ENCODE data around the gene SSBP2. TPM values are rescaled to one million over a fixed set of nuclear protein-coding genes. Genes with fewer than 3 reads are reported as not detected.

SSBP2 gene
- total RNA-seq, 4 donors from 2014 or later = 38.6 to 58.5 (median 51.8) TPM

DNA sequence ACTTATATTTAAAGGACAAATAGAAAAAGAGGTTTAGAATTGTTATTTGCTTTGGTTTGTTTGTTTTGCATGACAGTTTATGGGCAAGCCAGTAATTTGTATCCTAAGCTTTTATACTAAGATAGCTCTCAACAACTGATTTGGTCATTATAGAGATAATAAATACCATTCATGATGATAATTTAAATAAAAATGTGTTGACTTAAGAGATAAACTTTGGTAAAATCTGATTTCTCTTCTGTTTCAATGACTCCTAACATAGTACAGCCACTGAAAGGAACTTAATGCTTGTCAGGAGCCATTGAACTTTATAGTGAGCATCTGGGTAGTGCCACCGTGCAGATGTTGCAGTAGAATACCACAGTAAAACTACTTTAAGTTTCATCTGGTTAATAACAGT, 196.2 kb downstream of the SSBP2 start:
- H3K9me3 ChIP-seq = no peaks in the 10 kb centered on the region
- DNase-seq = no peak
- H3K27ac ChIP-seq = no peak overlapping the region
- H3K36me3 ChIP-seq = no peaks in the 10 kb centered on the region
- intact Hi-C loops (cut with DNase I) = no loop called here
- WGBS, 2 donors = 90 to 95% methylated on average over 1 of the region's 1 CpG
- H3K27me3 ChIP-seq = no peaks in the 10 kb centered on the region
- H3K4me1 ChIP-seq = peaks cover 0 to 9% of the 10 kb centered on the region in 2 donors
- H3K4me3 ChIP-seq (replicated peaks in 1 of 3) = no peak overlapping the region
- TF ChIP-seq, protein P1, sequence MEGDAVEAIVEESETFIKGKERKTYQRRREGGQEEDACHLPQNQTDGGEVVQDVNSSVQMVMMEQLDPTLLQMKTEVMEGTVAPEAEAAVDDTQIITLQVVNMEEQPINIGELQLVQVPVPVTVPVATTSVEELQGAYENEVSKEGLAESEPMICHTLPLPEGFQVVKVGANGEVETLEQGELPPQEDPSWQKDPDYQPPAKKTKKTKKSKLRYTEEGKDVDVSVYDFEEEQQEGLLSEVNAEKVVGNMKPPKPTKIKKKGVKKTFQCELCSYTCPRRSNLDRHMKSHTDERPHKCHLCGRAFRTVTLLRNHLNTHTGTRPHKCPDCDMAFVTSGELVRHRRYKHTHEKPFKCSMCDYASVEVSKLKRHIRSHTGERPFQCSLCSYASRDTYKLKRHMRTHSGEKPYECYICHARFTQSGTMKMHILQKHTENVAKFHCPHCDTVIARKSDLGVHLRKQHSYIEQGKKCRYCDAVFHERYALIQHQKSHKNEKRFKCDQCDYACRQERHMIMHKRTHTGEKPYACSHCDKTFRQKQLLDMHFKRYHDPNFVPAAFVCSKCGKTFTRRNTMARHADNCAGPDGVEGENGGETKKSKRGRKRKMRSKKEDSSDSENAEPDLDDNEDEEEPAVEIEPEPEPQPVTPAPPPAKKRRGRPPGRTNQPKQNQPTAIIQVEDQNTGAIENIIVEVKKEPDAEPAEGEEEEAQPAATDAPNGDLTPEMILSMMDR (IDR thresholded peaks at IDR 0.05) = no peak
- TF ChIP-seq POLR2A (IDR thresholded peaks at IDR 0.05) = no peak

DNA sequence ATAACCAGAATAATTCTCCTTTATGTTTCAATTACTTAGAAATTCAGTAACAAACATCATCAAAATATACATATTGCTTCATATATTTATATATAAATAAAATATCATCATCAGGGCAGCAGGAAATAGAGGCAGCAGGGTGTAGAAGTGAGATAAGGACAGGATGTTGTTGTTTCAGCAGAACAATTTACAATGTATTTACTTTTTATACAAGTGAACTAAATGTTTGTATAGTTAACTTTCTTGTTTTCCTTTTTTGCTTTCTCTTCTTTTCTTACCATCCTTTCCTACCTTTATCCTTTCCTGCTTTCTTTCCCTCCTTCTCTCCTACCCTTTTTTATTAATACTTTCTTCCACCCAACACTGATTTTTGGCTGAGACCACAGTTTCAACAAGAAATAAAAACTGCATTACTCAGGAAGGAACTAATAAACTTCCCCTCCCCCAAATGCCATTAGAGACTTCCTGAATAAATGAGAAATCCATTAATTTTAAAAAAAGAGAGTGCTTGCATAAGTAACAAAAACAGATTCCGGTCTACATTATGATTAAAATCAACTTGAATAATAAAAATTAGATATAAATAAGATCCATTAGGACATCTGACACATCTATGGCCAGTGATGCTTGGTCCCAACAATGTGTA, 197.2 kb downstream of the SSBP2 start:
- peaks cover 0 to 9% of the 10 kb centered on the region in 2 donors for H3K4me1 ChIP-seq
- H3K9me3 ChIP-seq = no peaks in the 10 kb centered on the region
- H3K4me3 ChIP-seq (replicated peaks in 1 of 3) = no peak overlapping the region
- H3K27me3 ChIP-seq = no peaks in the 10 kb centered on the region
- WGBS, 2 donors = 68 to 80% methylated on average over 1 of the region's 1 CpG
- TF ChIP-seq, protein P1 (IDR thresholded peaks at IDR 0.05) = no peak
- no peaks in the 10 kb centered on the region for H3K36me3 ChIP-seq
- no peak for DNase-seq
- no peak overlapping the region for H3K27ac ChIP-seq
- intact Hi-C loops (cut with DNase I) = no loop called here

DNA sequence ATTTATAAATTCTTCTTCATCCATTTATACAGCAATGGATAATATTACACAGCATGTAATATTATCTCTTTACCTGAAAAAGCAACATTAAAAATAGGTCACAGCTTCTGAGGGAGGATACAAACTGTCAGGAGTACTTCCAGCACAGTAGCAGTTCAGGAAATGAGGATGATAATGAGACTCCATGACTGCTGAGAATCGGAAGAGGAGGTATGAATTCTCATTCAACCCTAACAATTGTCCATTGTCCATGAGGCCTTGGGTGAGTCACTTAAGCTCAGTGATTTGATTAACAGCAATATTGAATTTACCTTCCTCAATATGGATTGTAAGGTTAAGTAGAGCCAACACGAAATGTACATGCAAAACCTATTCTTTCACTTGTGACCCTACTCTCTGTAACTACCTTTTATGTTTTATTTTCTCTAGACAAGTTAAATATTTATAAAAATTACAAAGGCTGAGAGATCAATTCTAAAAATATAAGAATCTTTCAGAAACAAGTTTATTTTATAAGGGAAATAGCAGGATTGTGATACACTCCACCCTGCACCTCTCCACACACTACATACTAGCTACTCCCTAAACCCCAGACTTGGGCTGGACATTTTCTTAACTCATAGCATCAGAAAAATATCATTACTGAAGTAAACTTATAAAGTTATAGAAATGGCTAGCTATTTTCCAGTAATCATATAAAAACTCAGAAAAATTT, 197.9 kb downstream of the SSBP2 start:
- Histone ChIP-seq H3K4me1 (peaks cover 0 to 9% of the 10 kb centered on the region in 2 donors), H3K27ac (no peak overlapping the region), H3K9me3 (no peaks in the 10 kb centered on the region), H3K27me3 (no peaks in the 10 kb centered on the region), H3K36me3 (no peaks in the 10 kb centered on the region), H3K4me3 (replicated peaks in 1 of 3) (no peak overlapping the region)
- TF ChIP-seq, protein P1 (IDR thresholded peaks at IDR 0.05) = no peak
- no peak for TF ChIP-seq POLR2A (IDR thresholded peaks at IDR 0.05)
- WGBS, 2 donors = 81 to 83% methylated on average over 2 of the region's 2 CpGs
- intact Hi-C loops (cut with DNase I) = no loop called here
- DNase-seq = no peak

DNA sequence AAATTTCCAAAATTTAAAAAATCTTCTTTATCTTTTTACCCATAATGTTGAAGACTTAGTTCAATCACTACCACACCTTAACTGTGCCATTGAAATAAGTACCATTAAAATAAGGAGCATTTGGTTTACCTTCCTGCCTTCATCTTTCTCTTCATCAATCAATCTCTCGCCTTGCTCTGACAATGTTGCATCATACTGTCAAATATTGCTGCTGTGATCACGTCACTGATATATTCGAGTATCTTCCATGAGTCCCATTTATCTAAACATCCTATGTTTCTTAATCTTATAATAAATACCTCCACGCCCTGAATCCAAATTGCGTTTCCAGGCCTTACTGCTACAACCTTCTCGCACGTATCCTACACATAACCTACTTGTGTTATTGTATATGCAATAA, 201.8 kb downstream of the SSBP2 start:
- Histone ChIP-seq H3K4me3 (replicated peaks in 1 of 3) (no peak overlapping the region), H3K9me3 (no peaks in the 10 kb centered on the region), H3K36me3 (no peaks in the 10 kb centered on the region), H3K4me1 (peaks cover 0 to 9% of the 10 kb centered on the region in 2 donors), H3K27ac (no peak overlapping the region), H3K27me3 (no peaks in the 10 kb centered on the region)
- TF ChIP-seq POLR2A (IDR thresholded peaks at IDR 0.05) = no peak
- TF ChIP-seq, protein P1 (IDR thresholded peaks at IDR 0.05) = no peak
- no peak for DNase-seq
- intact Hi-C loops (cut with DNase I) = no loop called here
- WGBS, 2 donors = 97 to 99% methylated on average over 7 of the region's 7 CpGs

DNA sequence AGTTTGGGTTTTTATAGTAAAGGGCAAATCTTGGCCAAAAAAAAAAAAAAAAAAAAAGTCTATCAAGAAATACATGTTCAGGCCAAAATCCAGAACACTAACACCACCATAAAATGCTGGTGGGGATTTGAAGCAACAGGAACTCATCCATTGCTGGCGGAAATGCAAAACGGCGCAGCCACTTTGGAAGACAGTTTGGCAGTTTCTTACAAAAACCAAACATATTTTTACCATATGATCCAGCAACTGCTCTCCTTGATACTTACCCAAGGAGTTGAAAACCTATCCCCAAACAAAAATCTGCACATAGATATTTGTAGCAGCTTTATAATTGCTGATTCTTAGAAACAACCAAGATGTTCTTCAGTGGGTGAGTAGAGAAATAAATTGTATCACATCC, 203.9 kb downstream of the SSBP2 start:
- no peak for TF ChIP-seq POLR2A (IDR thresholded peaks at IDR 0.05)
- TF ChIP-seq, protein P1 (IDR thresholded peaks at IDR 0.05) = no peak
- Histone ChIP-seq H3K4me3 (replicated peaks in 1 of 3) (no peak overlapping the region), H3K27me3 (no peaks in the 10 kb centered on the region), H3K27ac (no peak overlapping the region), H3K36me3 (no peaks in the 10 kb centered on the region), H3K4me1 (no peaks in the 10 kb centered on the region), H3K9me3 (no peaks in the 10 kb centered on the region)
- no peak for DNase-seq
- intact Hi-C loops (cut with DNase I) = no loop called here
- 96 to 100% methylated on average over 3 of the region's 3 CpGs for WGBS, 2 donors

All from thyroid gland (tissue), 4 donors.